Right cardiac atrium (tissue), 5 donors: ENCODE data around the gene FOCAD. TPM values are rescaled to one million over a fixed set of nuclear protein-coding genes. Genes with fewer than 3 reads are reported as not detected.
A peak's percentile ranks its signal among the peaks of the same experiment; 100 is the strongest.

Experiments
- ATAC-seq, 2 donors: fragments of 200-7000 bp; cut with Tn5 transposase; one replicate each; pipeline versions ENCODE4 v1.8.0 to v1.9.1; 2020; ENCODE audit warnings: moderate library complexity in 2 of 2, mild to moderate bottlenecking in 1 of 2
- DNase-seq, 3 donors: peaks; one replicate each; pipeline ENCODE4 v3.0.0-alpha.2; 2020
- H3K27ac ChIP-seq: one replicate; pipeline ENCODE4 v1.5.1; 2013; ENCODE audit warnings: mild to moderate bottlenecking, low read length, control low read depth, moderate library complexity
- H3K27me3 ChIP-seq: one replicate; pipeline ENCODE4 v1.6.1; 2013; ENCODE audit not compliant: control insufficient read depth, insufficient read depth
- H3K4me1 ChIP-seq: one replicate; pipeline ENCODE4 v1.6.1; 2013; ENCODE audit warnings: low read length; ENCODE audit not compliant: control insufficient read depth, insufficient read depth
- H3K4me3 ChIP-seq: one replicate; pipeline ENCODE4 v1.5.1; 2013; ENCODE audit warnings: low read length, control low read depth
- H3K9me3 ChIP-seq: one replicate; pipeline ENCODE4 v1.6.1; 2013; ENCODE audit warnings: low read length; ENCODE audit not compliant: control insufficient read depth
- WGBS: extraction: QIAGEN DNeasy Blood & Tissue Kit; methylation state at CpG from one replicate; pipeline ENCODE4 v1.1.7; 2013; 5-methylcytosine and 5-hydroxymethylcytosine counted together
- intact Hi-C, 4 donors: fragments of 100-400 bp; cut with DNase I; formaldehyde crosslinking; loops; one replicate each; pipeline versions ENCODE4 v1.11.0 to v1.14.0; 2022 to 2023
- polyA plus RNA-seq: library from polyadenylated mRNA; stranded (reverse); fragments of 200-250 nt; gene quantifications from one replicate; pipeline ENCODE4 v1.2.3, GENCODE V29; 2013
- total RNA-seq, 4 donors: library from RNA; stranded (reverse); fragmentation: NEBNext Ultra II Directional; extraction: Animal tissue kit (Norgen Biotek cat#: 25700); gene quantifications; one replicate each; pipeline ENCODE4 v1.2.1, GENCODE V29; 2021
- donor health status: healthy with polysubstance abuse.
- donor health status: DM: no; HTN: yes; CAD: no.
- donor health status: DM: no; HTN: no; CAD: no.
- donor health status: DM: no; HTN: yes; CAD: no; lungs with severe emphysema.
- donor health status: DM: yes; HTN: yes; CAD: no.

FOCAD gene
- total and polyA plus RNA-seq, 5 donors: 9.5 to 40.5 (median 37.7) TPM

- intact Hi-C loops: no loop called here
- H3K4me1 ChIP-seq: no peaks in the 10 kb centered on the region
- no peak overlapping the region for H3K27ac ChIP-seq
- WGBS: 65% methylated on average over 3 of the region's 3 CpGs
- no peaks in the 10 kb centered on the region for H3K9me3 ChIP-seq
- H3K27me3 ChIP-seq: no peaks in the 10 kb centered on the region
- DNase-seq (no peak), ATAC-seq (no peak)
- no peak overlapping the region for H3K4me3 ChIP-seq
Measured at GRCh38 chr9:20760246-20760891, 76.3 kb downstream of the FOCAD start.

DNA sequence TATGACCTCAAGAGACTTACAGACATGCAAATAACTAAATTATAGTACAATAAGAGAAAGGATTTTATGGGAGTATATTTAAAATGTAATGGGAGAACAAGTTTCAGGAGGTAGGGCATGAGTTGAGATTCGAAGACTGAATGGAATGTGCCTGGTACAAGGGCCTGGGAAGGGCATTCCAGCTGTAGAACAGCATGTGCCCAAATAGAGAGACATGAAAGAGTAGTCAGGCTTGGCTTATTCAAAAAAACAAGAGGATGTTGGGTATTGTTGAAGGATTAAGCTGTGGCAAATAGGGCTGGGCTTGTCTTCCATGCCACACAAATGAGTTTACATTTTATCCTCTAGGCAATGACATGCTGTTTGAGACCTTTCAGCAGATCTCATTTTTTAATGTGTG is 86.9 kb downstream of the FOCAD start:
- H3K9me3 ChIP-seq: no peaks in the 10 kb centered on the region
- no peak overlapping the region for H3K27ac ChIP-seq
- no peaks in the 10 kb centered on the region for H3K27me3 ChIP-seq
- ATAC-seq (no peak), DNase-seq (no peak)
- no peaks in the 10 kb centered on the region for H3K4me1 ChIP-seq
- H3K4me3 ChIP-seq: no peak overlapping the region
- intact Hi-C loops: no loop called here
- 91% methylated on average over 1 of the region's 1 CpG for WGBS

- no peak for ATAC-seq
- Histone ChIP-seq H3K9me3 (no peaks in the 10 kb centered on the region), H3K4me1 (no peaks in the 10 kb centered on the region), H3K27me3 (no peaks in the 10 kb centered on the region), H3K4me3 (no peak overlapping the region), H3K27ac (no peak overlapping the region)
- no peak for DNase-seq
- intact Hi-C loops: no loop called here
- WGBS: 91% methylated on average over 2 of the region's 2 CpGs
Measured at GRCh38 chr9:20771729-20772128, 87.7 kb downstream of the FOCAD start.

DNA sequence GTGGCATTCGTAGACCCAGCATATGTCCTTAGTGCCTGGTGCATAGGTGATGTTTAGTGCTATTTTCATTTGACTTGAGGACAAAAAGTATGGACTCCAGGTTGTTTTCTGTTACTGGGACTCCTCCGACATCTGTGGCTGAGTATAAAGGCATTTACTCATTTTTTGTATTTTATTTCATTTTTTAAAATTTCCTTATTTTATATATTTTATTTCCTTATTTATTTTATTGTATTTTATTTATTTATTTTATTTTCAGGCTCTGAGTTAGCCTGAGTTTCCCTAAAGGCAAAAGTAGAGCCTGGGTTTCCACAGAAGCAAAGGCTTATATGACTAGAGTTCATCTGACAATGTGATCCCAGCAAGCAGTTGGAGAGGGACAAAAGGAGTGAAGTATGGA is 91.6 kb downstream of the FOCAD start:
- H3K4me3 ChIP-seq: no peak overlapping the region
- ATAC-seq (no peak), DNase-seq (no peak)
- H3K4me1 ChIP-seq: no peaks in the 10 kb centered on the region
- intact Hi-C loops: no loop called here
- H3K27me3 ChIP-seq: no peaks in the 10 kb centered on the region
- H3K9me3 ChIP-seq: no peaks in the 10 kb centered on the region
- no peak overlapping the region for H3K27ac ChIP-seq
- 98% methylated on average over 2 of the region's 2 CpGs for WGBS

- intact Hi-C loops: no loop called here
- no peak for ATAC-seq
- DNase-seq: no peak
Measured at GRCh38 chr9:20781092-20781491, 97.0 kb downstream of the FOCAD start.

DNA sequence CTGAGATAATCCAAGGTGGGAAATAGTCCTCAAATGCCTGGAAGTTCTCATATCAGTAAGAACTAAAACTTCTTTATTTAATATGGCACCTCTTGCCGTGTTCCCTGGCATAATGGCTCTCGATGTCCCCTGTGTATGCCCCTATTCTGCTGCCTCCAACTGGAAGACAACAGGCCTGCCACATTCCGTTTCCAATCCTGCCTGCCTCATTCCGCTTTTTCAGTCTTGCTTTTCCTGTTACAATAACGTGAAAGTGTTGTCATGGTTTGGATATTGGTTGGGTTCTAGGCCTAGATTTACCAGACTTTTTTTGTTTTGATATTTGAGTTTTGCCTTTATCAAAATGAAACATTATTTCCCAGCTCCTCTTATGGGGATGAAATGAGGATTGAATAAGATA is 98.2 kb downstream of the FOCAD start:
- Histone ChIP-seq H3K4me1 (no peaks in the 10 kb centered on the region), H3K27me3 (no peaks in the 10 kb centered on the region), H3K4me3 (no peak overlapping the region), H3K27ac (no peak overlapping the region), H3K9me3 (no peaks in the 10 kb centered on the region)
- ATAC-seq (no peak), DNase-seq (no peak)
- intact Hi-C loops: no loop called here
- WGBS: 91% methylated on average over 5 of the region's 5 CpGs

More at GRCh38 chr9:20781092-20781491, 97.0 kb downstream of the FOCAD start:
- H3K9me3 ChIP-seq: no peaks in the 10 kb centered on the region
- no peak overlapping the region for H3K4me3 ChIP-seq
- no peaks in the 10 kb centered on the region for H3K27me3 ChIP-seq
- no peaks in the 10 kb centered on the region for H3K4me1 ChIP-seq
- H3K27ac ChIP-seq: no peak overlapping the region

GRCh38 chr9:20783057-20784038 is 99.3 kb downstream of the FOCAD start:
- intact Hi-C loops: no loop called here
- Histone ChIP-seq H3K4me3 (no peak overlapping the region), H3K9me3 (no peaks in the 10 kb centered on the region), H3K4me1 (no peaks in the 10 kb centered on the region), H3K27ac (no peak overlapping the region), H3K27me3 (no peaks in the 10 kb centered on the region)
- DNase-seq (no peak), ATAC-seq (no peak)
- WGBS: 97% methylated on average over 3 of the region's 3 CpGs

- Histone ChIP-seq H3K4me3 (no peak overlapping the region), H3K27me3 (no peaks in the 10 kb centered on the region), H3K9me3 (no peaks in the 10 kb centered on the region), H3K4me1 (no peaks in the 10 kb centered on the region), H3K27ac (no peak overlapping the region)
- DNase-seq: no peak
- 80% methylated on average over 1 of the region's 1 CpG for WGBS
- ATAC-seq: no peak
- intact Hi-C loops: no loop called here
Measured at GRCh38 chr9:20784196-20784595, 100.1 kb downstream of the FOCAD start.

DNA sequence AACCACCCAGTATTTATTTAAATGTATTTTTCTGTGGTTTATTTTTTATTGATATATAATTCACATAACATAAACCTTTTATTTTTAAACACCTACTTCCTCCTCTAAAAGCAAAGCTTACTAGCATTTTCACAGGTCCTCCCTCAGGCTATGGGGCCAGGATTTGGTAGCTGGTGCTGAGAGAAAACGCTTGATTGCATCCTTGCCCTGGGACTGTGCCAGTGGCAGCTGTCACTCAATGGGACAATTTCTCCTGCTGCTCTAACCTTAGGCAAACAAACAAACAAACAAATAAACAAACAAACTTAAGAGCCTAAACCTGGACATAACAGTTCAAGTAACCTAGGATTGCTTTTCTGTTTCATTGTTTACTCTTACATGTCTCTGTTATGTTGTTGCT is 102.7 kb downstream of the FOCAD start:
- peak in 1 of 3 donors; percentile 11 for DNase-seq
- Histone ChIP-seq H3K4me1 (no peaks in the 10 kb centered on the region), H3K27me3 (no peaks in the 10 kb centered on the region), H3K27ac (no peak overlapping the region), H3K9me3 (no peaks in the 10 kb centered on the region), H3K4me3 (no peak overlapping the region)
- intact Hi-C loops: no loop called here
- ATAC-seq: no peak
- WGBS: 55% methylated on average over 1 of the region's 1 CpG

GRCh38 chr9:20788526-20789451 is 104.7 kb downstream of the FOCAD start:
- no peak overlapping the region for H3K27ac ChIP-seq
- intact Hi-C loops: no loop called here
- no peaks in the 10 kb centered on the region for H3K27me3 ChIP-seq
- 42% methylated on average over 3 of the region's 3 CpGs for WGBS
- no peaks in the 10 kb centered on the region for H3K4me1 ChIP-seq
- DNase-seq (no peak), ATAC-seq (no peak)
- no peak overlapping the region for H3K4me3 ChIP-seq
- no peaks in the 10 kb centered on the region for H3K9me3 ChIP-seq

DNA sequence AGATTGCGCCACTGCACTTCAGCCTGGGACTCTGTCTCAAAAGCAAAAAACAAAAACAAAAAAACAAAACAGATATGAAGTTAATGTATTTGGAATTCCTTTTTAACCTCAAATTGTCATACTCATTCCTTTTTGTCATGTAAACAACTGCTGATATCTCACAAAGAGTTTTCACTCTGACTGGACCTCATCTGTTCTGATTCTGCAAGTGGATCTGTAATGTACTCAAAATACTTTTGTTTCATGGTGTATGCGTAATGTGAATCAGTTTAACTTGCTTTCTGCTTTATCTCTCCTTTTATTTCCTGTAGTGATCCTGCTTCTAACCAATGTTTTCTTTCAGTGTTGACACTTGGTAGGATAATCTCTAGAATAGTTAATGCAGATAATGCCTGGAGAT is 106.7 kb downstream of the FOCAD start:
- Histone ChIP-seq H3K4me1 (no peaks in the 10 kb centered on the region), H3K9me3 (no peaks in the 10 kb centered on the region), H3K27ac (no peak overlapping the region), H3K27me3 (no peaks in the 10 kb centered on the region), H3K4me3 (no peak overlapping the region)
- 94% methylated on average over 2 of the region's 2 CpGs for WGBS
- intact Hi-C loops: no loop called here
- ATAC-seq (no peak), DNase-seq (no peak)
